ENCODE data around the gene DGKD.

The DGKD gene

GRCh38 chr2:233468741-233469110, 114.4 kb downstream of the DGKD start:
- no peaks in the 10 kb centered on the region for H3K9me2 ChIP-seq (replicated peaks; ENCODE audit: low read depth, low read length)
- TF ChIP-seq EZH2phosphoT487 (IDR thresholded peaks at IDR 0.05; ENCODE audit: borderline replicate concordance) (no peak), CTCF (conservative IDR thresholded peaks at IDR 0.05; ENCODE audit: low read length) (no peak)
- no peaks in the 10 kb centered on the region for H3K4me1 ChIP-seq (ENCODE audit: insufficient read depth, low read length, poor library complexity, severe bottlenecking)
- no peak overlapping the region for H3K9ac ChIP-seq (ENCODE audit: low read depth, low read length, poor library complexity, severe bottlenecking)
- no peaks in the 10 kb centered on the region for H3F3A ChIP-seq (ENCODE audit: low read depth)
- no peaks in the 10 kb centered on the region for H3K9me3 ChIP-seq (ENCODE audit: insufficient read depth, low read depth, low read length)
- H3K36me3 ChIP-seq (ENCODE audit: insufficient read depth, low read length): peaks cover 63% of the 10 kb centered on the region; the same call in 1 of the 2 replicates
- H3K79me2 ChIP-seq (ENCODE audit: insufficient read depth, low read length): no peaks in the 10 kb centered on the region
- H3K4me3 ChIP-seq (ENCODE audit: low read length, poor library complexity, severe bottlenecking): no peak overlapping the region
- no peak overlapping the region for H2AFZ ChIP-seq (ENCODE audit: low read length)
- no peaks in the 10 kb centered on the region for H3K27me3 ChIP-seq (ENCODE audit: insufficient read depth, low read length, poor library complexity, severe bottlenecking)
- H4K20me1 ChIP-seq (ENCODE audit: insufficient read depth, low read length, poor library complexity, severe bottlenecking): no peaks in the 10 kb centered on the region
- no peak overlapping the region for H3K4me2 ChIP-seq (ENCODE audit: low read depth, low read length, poor library complexity, severe bottlenecking)

- Histone ChIP-seq H2AFZ (ENCODE audit: low read length) (no peak overlapping the region), H3K4me1 (ENCODE audit: insufficient read depth, low read length, poor library complexity, severe bottlenecking) (no peaks in the 10 kb centered on the region), H3K4me3 (ENCODE audit: low read length, poor library complexity, severe bottlenecking) (no peak overlapping the region), H3K9me3 (ENCODE audit: insufficient read depth, low read depth, low read length) (no peaks in the 10 kb centered on the region), H3K79me2 (ENCODE audit: insufficient read depth, low read length) (no peaks in the 10 kb centered on the region), H3F3A (ENCODE audit: low read depth) (no peaks in the 10 kb centered on the region), H4K20me1 (ENCODE audit: insufficient read depth, low read length, poor library complexity, severe bottlenecking) (no peaks in the 10 kb centered on the region), H3K36me3 (ENCODE audit: insufficient read depth, low read length) (peaks cover 56% of the 10 kb centered on the region; the same call in 1 of the 2 replicates), H3K4me2 (ENCODE audit: low read depth, low read length, poor library complexity, severe bottlenecking) (no peak overlapping the region), H3K9ac (ENCODE audit: low read depth, low read length, poor library complexity, severe bottlenecking) (no peak overlapping the region), H3K9me2 (replicated peaks; ENCODE audit: low read depth, low read length) (no peaks in the 10 kb centered on the region), H3K27me3 (ENCODE audit: insufficient read depth, low read length, poor library complexity, severe bottlenecking) (no peaks in the 10 kb centered on the region)
- no peak for TF ChIP-seq CTCF (conservative IDR thresholded peaks at IDR 0.05; ENCODE audit: low read length)
- TF ChIP-seq EZH2phosphoT487 (IDR thresholded peaks at IDR 0.05; ENCODE audit: borderline replicate concordance): no peak
These were observed 115.1 kb downstream of the DGKD start for GRCh38 chr2:233469261-233470010.

GRCh38 chr2:233470011-233470687, 115.9 kb downstream of the DGKD start:
- Histone ChIP-seq H3K36me3 (ENCODE audit: insufficient read depth, low read length) (peaks cover 50% of the 10 kb centered on the region; the same call in 1 of the 2 replicates), H3F3A (ENCODE audit: low read depth) (no peaks in the 10 kb centered on the region), H2AFZ (ENCODE audit: low read length) (no peak overlapping the region), H3K9me2 (replicated peaks; ENCODE audit: low read depth, low read length) (no peaks in the 10 kb centered on the region), H4K20me1 (ENCODE audit: insufficient read depth, low read length, poor library complexity, severe bottlenecking) (no peaks in the 10 kb centered on the region), H3K27me3 (ENCODE audit: insufficient read depth, low read length, poor library complexity, severe bottlenecking) (no peaks in the 10 kb centered on the region), H3K9ac (ENCODE audit: low read depth, low read length, poor library complexity, severe bottlenecking) (no peak overlapping the region), H3K9me3 (ENCODE audit: insufficient read depth, low read depth, low read length) (no peaks in the 10 kb centered on the region), H3K79me2 (ENCODE audit: insufficient read depth, low read length) (no peaks in the 10 kb centered on the region), H3K4me1 (ENCODE audit: insufficient read depth, low read length, poor library complexity, severe bottlenecking) (no peaks in the 10 kb centered on the region), H3K4me2 (ENCODE audit: low read depth, low read length, poor library complexity, severe bottlenecking) (no peak overlapping the region), H3K4me3 (ENCODE audit: low read length, poor library complexity, severe bottlenecking) (no peak overlapping the region)
- no peak for TF ChIP-seq EZH2phosphoT487 (IDR thresholded peaks at IDR 0.05; ENCODE audit: borderline replicate concordance)
- TF ChIP-seq CTCF (conservative IDR thresholded peaks at IDR 0.05; ENCODE audit: low read length): no peak

All from Loucy (cell line).